ENCODE results near the gene OCRL. TPM values are rescaled to one million over a fixed set of nuclear protein-coding genes. Genes with fewer than 3 reads are reported as not detected.
A peak's percentile ranks its signal among the peaks of the same experiment; 100 is the strongest.

Gene OCRL
- total RNA-seq, 2 experiments from 2014 or later: 3.6 to 3.9 TPM

- no peaks in the 10 kb centered on the region for H3K9me3 Mint-ChIP-seq
- CTCF ChIA-PET: interaction anchor here (0.7 kb wide), 1 partner anchor 972 kb away, joined by 5 read pairs; no protein-coding TSS in a partner anchor
- H3K4me1 Mint-ChIP-seq (ENCODE audit: low read depth): peaks cover 10% of the 10 kb centered on the region
- no peaks in the 10 kb centered on the region for H3K27me3 Mint-ChIP-seq (ENCODE audit: low read depth)
- no peaks in the 10 kb centered on the region for H3K36me3 Mint-ChIP-seq (ENCODE audit: low read depth)
- H3K4me3 Mint-ChIP-seq: no peak overlapping the region
- intact Hi-C loops (cut with micrococcal nuclease): no loop called here
- no peak for DNase-seq
- H3K27ac Mint-ChIP-seq: no peak overlapping the region
These were observed 59.4 kb downstream of the OCRL start for GRCh38 chrX:129599499-129599898.

DNA sequence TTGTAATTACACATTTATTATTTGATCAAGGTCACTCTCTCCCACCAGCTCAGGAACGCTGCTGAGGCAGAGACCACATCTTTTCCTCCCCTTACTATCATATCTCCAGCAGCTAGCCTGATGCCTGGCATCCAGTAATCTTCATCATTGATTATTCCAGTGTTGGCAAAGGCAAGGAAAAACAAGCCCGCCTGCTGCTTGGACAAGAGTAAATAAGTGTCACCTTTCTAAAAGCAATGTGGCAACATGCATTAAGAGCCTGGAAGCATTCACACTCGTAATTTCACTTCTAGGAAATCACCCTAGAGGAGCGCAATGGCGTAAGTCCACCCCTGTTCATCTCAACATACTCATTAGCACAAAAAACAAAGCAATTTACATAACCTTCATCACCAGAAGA, 59.9 kb downstream of the OCRL start:
- CTCF ChIA-PET: interaction anchor here (0.7 to 0.9 kb wide), 2 partner anchors 55 to 153 kb away, joined by 3 read pairs; partner anchors contain the start of gene APLN
- H3K27ac Mint-ChIP-seq: no peak overlapping the region
- no peaks in the 10 kb centered on the region for H3K36me3 Mint-ChIP-seq (ENCODE audit: low read depth)
- DNase-seq: no peak
- H3K4me1 Mint-ChIP-seq (ENCODE audit: low read depth): peaks cover 13% of the 10 kb centered on the region
- H3K4me3 Mint-ChIP-seq: no peak overlapping the region
- intact Hi-C loops (cut with micrococcal nuclease): loop anchor here (5.0 kb wide), 1 partner anchor 242 kb away; the partner anchor contains the start of gene ZDHHC9
- no peaks in the 10 kb centered on the region for H3K9me3 Mint-ChIP-seq
- H3K27me3 Mint-ChIP-seq (ENCODE audit: low read depth): no peaks in the 10 kb centered on the region

GRCh38 chrX:129600981-129601424, 60.9 kb downstream of the OCRL start:
- Mint-ChIP-seq H3K36me3 (ENCODE audit: low read depth) (no peaks in the 10 kb centered on the region), H3K9me3 (no peaks in the 10 kb centered on the region), H3K4me3 (no peak overlapping the region), H3K4me1 (ENCODE audit: low read depth) (peaks cover 18% of the 10 kb centered on the region), H3K27me3 (ENCODE audit: low read depth) (no peaks in the 10 kb centered on the region), H3K27ac (no peak overlapping the region)
- intact Hi-C loops (cut with micrococcal nuclease): loop anchor here (5.0 kb wide), 1 partner anchor 241 kb away; the partner anchor contains the start of gene ZDHHC9
- CTCF ChIA-PET: interaction anchor here (0.6 to 1.2 kb wide), 11 partner anchors 8 to 940 kb away, joined by 3 to 5 read pairs (median 3); partner anchors contain the start of gene APLN
- peak; percentile 36 for DNase-seq

DNA sequence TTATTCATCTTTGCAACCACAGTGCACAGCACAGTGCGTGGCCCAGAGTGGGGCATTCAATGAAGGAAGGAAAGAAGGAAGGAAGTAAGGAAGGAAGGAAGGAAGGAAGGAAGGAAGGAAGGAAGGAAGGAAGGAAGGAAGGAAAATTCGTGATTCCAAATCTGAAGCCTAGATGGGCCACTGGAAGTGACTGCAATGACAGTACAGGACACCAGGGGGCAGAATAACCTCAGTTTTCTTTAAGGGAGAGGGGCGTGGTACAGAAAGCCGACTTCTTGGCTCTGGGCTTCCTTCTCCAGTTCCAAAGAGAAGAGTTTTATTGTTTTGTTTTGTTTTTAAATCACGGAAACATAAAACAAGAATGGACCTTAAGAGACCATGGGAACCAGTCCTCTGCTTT, 66.9 kb downstream of the OCRL start:
- DNase-seq: peak; percentile 68
- Mint-ChIP-seq H3K27me3 (ENCODE audit: low read depth) (no peaks in the 10 kb centered on the region), H3K9me3 (no peaks in the 10 kb centered on the region), H3K36me3 (ENCODE audit: low read depth) (no peaks in the 10 kb centered on the region), H3K27ac (no peak overlapping the region), H3K4me1 (ENCODE audit: low read depth) (peaks cover 14% of the 10 kb centered on the region), H3K4me3 (no peak overlapping the region)
- CTCF ChIA-PET: interaction anchor here (0.7 to 0.9 kb wide), 2 partner anchors 20 to 345 kb away, joined by 3 to 5 read pairs; no protein-coding TSS in a partner anchor
- intact Hi-C loops (cut with micrococcal nuclease): loop anchor here (1.0 to 5.0 kb wide), 8 partner anchors 30 to 585 kb away; partner anchors contain the start of gene APLN

- no peaks in the 10 kb centered on the region for H3K36me3 Mint-ChIP-seq (ENCODE audit: low read depth)
- no peaks in the 10 kb centered on the region for H3K9me3 Mint-ChIP-seq
- H3K4me3 Mint-ChIP-seq: no peak overlapping the region
- H3K4me1 Mint-ChIP-seq (ENCODE audit: low read depth): peaks cover 14% of the 10 kb centered on the region
- DNase-seq: no peak
- intact Hi-C loops (cut with micrococcal nuclease): loop anchor here (5.0 kb wide), 2 partner anchors 44 to 319 kb away; partner anchors contain the start of gene APLN
- CTCF ChIA-PET: interaction anchor here (1.2 to 3.0 kb wide), 6 partner anchors 22 to 452 kb away, joined by 3 to 20 read pairs (median 4); no protein-coding TSS in a partner anchor
- no peak overlapping the region for H3K27ac Mint-ChIP-seq
- no peaks in the 10 kb centered on the region for H3K27me3 Mint-ChIP-seq (ENCODE audit: low read depth)
These were observed 68.4 kb downstream of the OCRL start for GRCh38 chrX:129608496-129608895.

- no peaks in the 10 kb centered on the region for H3K9me3 Mint-ChIP-seq
- peaks cover 11% of the 10 kb centered on the region for H3K4me1 Mint-ChIP-seq (ENCODE audit: low read depth)
- DNase-seq: no peak
- CTCF ChIA-PET: interaction anchor here (0.6 to 3.0 kb wide), 7 partner anchors 21 to 451 kb away, joined by 3 to 20 read pairs (median 4); no protein-coding TSS in a partner anchor
- intact Hi-C loops (cut with micrococcal nuclease): loop anchor here (5.0 kb wide), 2 partner anchors 43 to 318 kb away; partner anchors contain the start of gene APLN
- no peaks in the 10 kb centered on the region for H3K36me3 Mint-ChIP-seq (ENCODE audit: low read depth)
- H3K27me3 Mint-ChIP-seq (ENCODE audit: low read depth): no peaks in the 10 kb centered on the region
- no peak overlapping the region for H3K27ac Mint-ChIP-seq
- H3K4me3 Mint-ChIP-seq: no peak overlapping the region
These were observed 69.3 kb downstream of the OCRL start for GRCh38 chrX:129609395-129609794.

DNA sequence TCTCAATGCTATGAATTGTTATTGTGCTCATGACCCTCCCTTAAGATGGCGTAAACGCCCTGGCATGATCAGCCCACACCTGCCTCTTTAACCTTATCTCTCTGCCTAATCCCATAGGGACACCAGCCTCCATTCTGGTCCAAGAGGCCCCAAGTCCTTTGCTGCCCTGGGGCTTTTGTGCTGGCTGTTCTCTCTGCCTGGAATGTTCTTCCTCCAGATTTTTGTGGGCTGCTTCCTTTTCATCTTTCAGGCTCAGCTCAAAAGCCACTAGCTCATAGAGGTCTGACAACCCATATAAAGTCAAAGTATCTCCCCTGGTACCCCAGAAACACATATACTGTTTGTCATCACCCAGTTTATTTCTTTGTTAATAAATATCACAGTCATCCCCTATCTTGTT, 72.3 kb downstream of the OCRL start:
- H3K4me3 Mint-ChIP-seq: no peak overlapping the region
- H3K27me3 Mint-ChIP-seq (ENCODE audit: low read depth): no peaks in the 10 kb centered on the region
- no peaks in the 10 kb centered on the region for H3K36me3 Mint-ChIP-seq (ENCODE audit: low read depth)
- CTCF ChIA-PET: interaction anchor here (0.9 kb wide), 1 partner anchor 412 kb away, joined by 5 read pairs; no protein-coding TSS in a partner anchor
- peaks cover 2% of the 10 kb centered on the region for H3K4me1 Mint-ChIP-seq (ENCODE audit: low read depth)
- intact Hi-C loops (cut with micrococcal nuclease): no loop called here
- H3K27ac Mint-ChIP-seq: no peak overlapping the region
- no peaks in the 10 kb centered on the region for H3K9me3 Mint-ChIP-seq
- no peak for DNase-seq

DNA sequence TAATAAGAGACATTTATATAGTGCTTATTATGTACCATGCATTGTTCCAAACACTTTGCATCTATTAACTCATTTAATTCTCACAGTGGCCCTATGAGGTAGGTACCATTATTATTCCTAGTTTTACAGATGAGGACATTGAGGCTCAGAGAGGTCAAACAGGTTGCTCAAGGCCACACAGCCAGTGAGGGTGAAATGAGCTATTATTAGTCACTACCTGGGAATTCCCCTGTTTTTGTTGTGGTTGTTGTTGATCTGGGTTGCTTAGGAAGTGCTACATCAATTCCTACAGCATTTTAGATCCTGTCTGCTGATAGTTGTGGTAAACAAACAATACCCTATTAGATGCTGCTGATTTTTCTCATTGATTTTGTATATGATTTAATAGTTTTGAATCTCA, 73.5 kb downstream of the OCRL start:
- Mint-ChIP-seq H3K27ac (no peak overlapping the region), H3K27me3 (ENCODE audit: low read depth) (no peaks in the 10 kb centered on the region), H3K36me3 (ENCODE audit: low read depth) (no peaks in the 10 kb centered on the region), H3K4me3 (no peak overlapping the region), H3K9me3 (no peaks in the 10 kb centered on the region), H3K4me1 (ENCODE audit: low read depth) (peaks cover 2% of the 10 kb centered on the region)
- CTCF ChIA-PET: no interaction called here
- no peak for DNase-seq
- intact Hi-C loops (cut with micrococcal nuclease): no loop called here

GRCh38 chrX:129614481-129615255, 74.6 kb downstream of the OCRL start:
- H3K27me3 Mint-ChIP-seq (ENCODE audit: low read depth): no peaks in the 10 kb centered on the region
- no peak for DNase-seq
- CTCF ChIA-PET: interaction anchor here (0.5 to 0.7 kb wide), 2 partner anchors 171 to 263 kb away, joined by 3 to 5 read pairs; no protein-coding TSS in a partner anchor
- H3K4me3 Mint-ChIP-seq: no peak overlapping the region
- H3K27ac Mint-ChIP-seq: no peak overlapping the region
- intact Hi-C loops (cut with micrococcal nuclease): no loop called here
- no peaks in the 10 kb centered on the region for H3K36me3 Mint-ChIP-seq (ENCODE audit: low read depth)
- peaks cover 2% of the 10 kb centered on the region for H3K4me1 Mint-ChIP-seq (ENCODE audit: low read depth)
- H3K9me3 Mint-ChIP-seq: no peaks in the 10 kb centered on the region

- H3K27me3 Mint-ChIP-seq (ENCODE audit: low read depth): no peaks in the 10 kb centered on the region
- H3K4me1 Mint-ChIP-seq (ENCODE audit: low read depth): peaks cover 2% of the 10 kb centered on the region
- H3K27ac Mint-ChIP-seq: no peak overlapping the region
- DNase-seq: no peak
- H3K4me3 Mint-ChIP-seq: no peak overlapping the region
- intact Hi-C loops (cut with micrococcal nuclease): no loop called here
- no peaks in the 10 kb centered on the region for H3K9me3 Mint-ChIP-seq
- H3K36me3 Mint-ChIP-seq (ENCODE audit: low read depth): no peaks in the 10 kb centered on the region
- CTCF ChIA-PET: no interaction called here
These were observed 77.4 kb downstream of the OCRL start for GRCh38 chrX:129617420-129617819.

GRCh38 chrX:129618997-129619396, 78.9 kb downstream of the OCRL start:
- Mint-ChIP-seq H3K9me3 (no peaks in the 10 kb centered on the region), H3K27me3 (ENCODE audit: low read depth) (no peaks in the 10 kb centered on the region), H3K4me3 (no peak overlapping the region), H3K27ac (no peak overlapping the region), H3K36me3 (ENCODE audit: low read depth) (no peaks in the 10 kb centered on the region), H3K4me1 (ENCODE audit: low read depth) (no peaks in the 10 kb centered on the region)
- no peak for DNase-seq
- intact Hi-C loops (cut with micrococcal nuclease): no loop called here
- CTCF ChIA-PET: no interaction called here

DNA sequence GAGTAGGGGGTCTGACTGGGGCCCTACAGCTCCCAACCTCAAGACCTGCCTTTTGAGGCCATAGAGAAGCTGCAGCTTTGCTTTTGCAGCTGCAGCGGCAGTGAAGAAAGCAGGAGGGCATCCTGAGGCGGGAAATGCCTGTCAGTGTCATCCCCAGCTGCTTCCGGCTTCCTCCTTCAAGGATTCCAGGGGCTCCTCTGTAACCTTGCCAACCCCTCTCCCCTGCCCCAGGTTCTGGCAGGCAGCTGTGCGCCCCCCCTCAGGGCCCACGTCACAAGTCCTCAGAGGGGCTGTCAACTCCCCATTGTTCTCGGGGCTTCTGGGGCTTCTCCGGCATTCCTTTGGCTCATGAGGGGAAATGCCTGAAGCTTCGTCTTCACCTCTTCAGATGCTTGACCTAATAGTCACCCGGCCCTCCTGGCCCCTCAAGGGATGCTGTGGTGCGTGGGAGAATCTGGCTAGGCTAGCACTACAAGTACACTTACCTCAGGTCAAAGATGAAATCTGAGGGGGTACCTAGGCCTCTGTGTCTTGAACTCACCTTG, 82.8 kb downstream of the OCRL start:
- no peaks in the 10 kb centered on the region for H3K4me1 Mint-ChIP-seq (ENCODE audit: low read depth)
- intact Hi-C loops (cut with micrococcal nuclease): no loop called here
- H3K36me3 Mint-ChIP-seq (ENCODE audit: low read depth): no peaks in the 10 kb centered on the region
- H3K27ac Mint-ChIP-seq: no peak overlapping the region
- CTCF ChIA-PET: no interaction called here
- no peaks in the 10 kb centered on the region for H3K9me3 Mint-ChIP-seq
- H3K4me3 Mint-ChIP-seq: no peak overlapping the region
- no peak for DNase-seq
- H3K27me3 Mint-ChIP-seq (ENCODE audit: low read depth): no peaks in the 10 kb centered on the region

Data from activated naive CD4-positive, alpha-beta T cell treated with anti-CD3 and anti-CD28 coated beads for 36 hours (primary cell).